K562 (cell line): ENCODE results near the gene WDR47. TPM values are rescaled to one million over a fixed set of nuclear protein-coding genes. Genes with fewer than 3 reads are reported as not detected.

Experiments
- CBFA2T3 ChIP-seq: fragments of 450-650 bp; IDR thresholded peaks from 2 replicates; pipeline ENCODE4 v1.6.1; 2017
- CBX1 ChIP-seq: sonication (generic); IDR thresholded peaks from 2 replicates; pipeline ENCODE4 v1.6.1; 2016; ENCODE audit warnings: antibody characterized with exemption, low read depth, mild to moderate bottlenecking
- CCNT2 ChIP-seq: IDR thresholded peaks from 2 replicates; pipeline ENCODE4 v1.6.1; 2011; ENCODE audit warnings: borderline replicate concordance, low read depth, mild to moderate bottlenecking, moderate library complexity, mixed read lengths, low read length; ENCODE audit not compliant: insufficient read length; ENCODE audit errors: extremely low read depth
- EHMT2 ChIP-seq: fragments of 450-650 bp; IDR thresholded peaks from 2 replicates; pipeline ENCODE4 v1.6.1; 2018; ENCODE audit warnings: antibody characterized with exemption
- FIP1L1 ChIP-seq: fragments of 200-400 bp; formaldehyde crosslinking; IDR thresholded peaks from 2 replicates; pipeline ENCODE4 v1.6.1; 2018; ENCODE audit warnings: mild to moderate bottlenecking, low read depth, low read length; ENCODE audit not compliant: poor library complexity, severe bottlenecking
- FOXP1 ChIP-seq: sonication (generic); formaldehyde crosslinking; IDR thresholded peaks from 2 replicates; pipeline ENCODE4 v1.8.0; 2022; ENCODE audit warnings: mild to moderate bottlenecking, missing genetic modification reagents
- HMGXB4 ChIP-seq: sonication (generic); formaldehyde crosslinking; IDR thresholded peaks from 2 replicates; pipeline ENCODE4 v1.8.1; 2023; ENCODE audit warnings: mild to moderate bottlenecking, missing genetic modification reagents
- MAFK ChIP-seq: IDR thresholded peaks from 2 replicates; pipeline ENCODE4 v1.6.1; 2011; ENCODE audit warnings: low read length, improper control_type of control experiment
- NFE2L1 ChIP-seq: fragments of 450-650 bp; IDR thresholded peaks from 2 replicates; pipeline ENCODE4 v1.6.1; 2016; ENCODE audit warnings: missing genetic modification characterization, low read depth, mild to moderate bottlenecking, missing compliant biosample characterization, moderate library complexity, borderline replicate concordance
- PHF8 ChIP-seq: fragments of 200-600 bp; sonication (generic); IDR thresholded peaks from 2 replicates; pipeline ENCODE4 v1.6.1; 2012; ENCODE audit warnings: mixed run types, mild to moderate bottlenecking, inconsistent platforms, low read length, moderate library complexity, borderline replicate concordance
- RUNX1 ChIP-seq: sonication (generic); IDR thresholded peaks from 2 replicates; pipeline ENCODE4 v1.6.1; 2016; ENCODE audit warnings: antibody characterized with exemption, low read depth
- TOE1 ChIP-seq, 2 experiments: fragments of 450-650 bp in 1 of 2; sonication (generic) in 1 of 2; formaldehyde crosslinking in 1 of 2; IDR thresholded peaks; 2 replicates each; pipeline versions ENCODE4 v1.7.1 to v1.8.0; 2016 to 2022; ENCODE audit warnings: borderline replicate concordance in 2 of 2, mild to moderate bottlenecking in 2 of 2, antibody characterized with exemption in 1 of 2, inconsistent platforms in 1 of 2, low read depth in 1 of 2, missing genetic modification reagents in 1 of 2, moderate library complexity in 1 of 2
- TSC22D4 ChIP-seq: fragments of 450-650 bp; IDR thresholded peaks from 2 replicates; pipeline ENCODE4 v1.6.1; 2016; ENCODE audit warnings: missing genetic modification characterization, missing biosample characterization, control low read depth
- ZNF347 ChIP-seq: fragments of 450-650 bp; formaldehyde crosslinking; IDR thresholded peaks from 2 replicates; pipeline ENCODE4 v1.4.0; 2020; ENCODE audit warnings: low read depth, mild to moderate bottlenecking, moderate library complexity
- ZNF436 ChIP-seq: fragments of 250-450, 450-650 bp; sonication (Bioruptor Pico); formaldehyde crosslinking; IDR thresholded peaks from 2 replicates; pipeline ENCODE4 v1.7.0; 2020; ENCODE audit warnings: mild to moderate bottlenecking
- ZNF561 ChIP-seq: fragments of 450-650 bp; formaldehyde crosslinking; conservative IDR thresholded peaks from 2 replicates; pipeline ENCODE4 v1.4.0; 2020; ENCODE audit warnings: mild to moderate bottlenecking, moderate library complexity
- ZNF75A ChIP-seq: fragments of 450-650 bp; formaldehyde crosslinking; IDR thresholded peaks from 2 replicates; pipeline ENCODE4 v1.4.0; 2020; ENCODE audit warnings: mild to moderate bottlenecking
- polyA plus RNA-seq, 8 experiments: library from polyadenylated mRNA; depleted of rRNA in 4 of 8; stranded (reverse) in 5 of 8; unstranded in 3 of 8; fragments of >200 nt; fragmentation: Nextera tagmentation in 2 of 8; fragmentation: Illumina TruSeq in 1 of 8; extraction: Ambion mirVana in 2 of 8; extraction: Trizol in 1 of 8; gene quantifications; 2 replicates each; pipeline versions ENCODE4 v1.2.1 to v1.2.3, GENCODE V29; 2011 to 2014; ENCODE audit warnings: inconsistent platforms in 1 of 8, missing spikeins in 1 of 8
- total RNA-seq, 7 experiments: library from RNA; depleted of rRNA in 6 of 7; stranded (reverse); fragments of >200 nt in 6 of 7; fragmentation: Illumina TruSeq in 2 of 7; extraction: Trizol in 2 of 7; gene quantifications; 2 replicates each; pipeline versions ENCODE4 v1.2.1 to v1.2.3, GENCODE V29; 2011 to 2021; ENCODE audit warnings: low replicate concordance in 1 of 7
- TF ChIP-seq, protein P1 (sequence below): fragments of 250-450 bp; sonication (Bioruptor Pico); IDR thresholded peaks from 2 replicates; pipeline ENCODE4 v1.8.0; 2021; ENCODE audit warnings: moderate library complexity, mild to moderate bottlenecking, inconsistent platforms
- TF ChIP-seq, protein P2 (sequence below): fragments of 450-650 bp; IDR thresholded peaks from 2 replicates; pipeline ENCODE4 v1.6.1; 2016; ENCODE audit warnings: antibody characterized with exemption
- TF ChIP-seq, protein P3 (sequence below): fragments of 150-350 bp; conservative IDR thresholded peaks from 2 replicates; pipeline ENCODE4 v1.6.1; 2014; ENCODE audit warnings: low read length

Gene WDR47
- total and polyA plus RNA-seq, 9 of the 15 experiments (the other 6 are each of a cell fraction or from before 2014, with no cell fraction given): 1.3 to 10.1 (median 4.9) TPM

DNA sequence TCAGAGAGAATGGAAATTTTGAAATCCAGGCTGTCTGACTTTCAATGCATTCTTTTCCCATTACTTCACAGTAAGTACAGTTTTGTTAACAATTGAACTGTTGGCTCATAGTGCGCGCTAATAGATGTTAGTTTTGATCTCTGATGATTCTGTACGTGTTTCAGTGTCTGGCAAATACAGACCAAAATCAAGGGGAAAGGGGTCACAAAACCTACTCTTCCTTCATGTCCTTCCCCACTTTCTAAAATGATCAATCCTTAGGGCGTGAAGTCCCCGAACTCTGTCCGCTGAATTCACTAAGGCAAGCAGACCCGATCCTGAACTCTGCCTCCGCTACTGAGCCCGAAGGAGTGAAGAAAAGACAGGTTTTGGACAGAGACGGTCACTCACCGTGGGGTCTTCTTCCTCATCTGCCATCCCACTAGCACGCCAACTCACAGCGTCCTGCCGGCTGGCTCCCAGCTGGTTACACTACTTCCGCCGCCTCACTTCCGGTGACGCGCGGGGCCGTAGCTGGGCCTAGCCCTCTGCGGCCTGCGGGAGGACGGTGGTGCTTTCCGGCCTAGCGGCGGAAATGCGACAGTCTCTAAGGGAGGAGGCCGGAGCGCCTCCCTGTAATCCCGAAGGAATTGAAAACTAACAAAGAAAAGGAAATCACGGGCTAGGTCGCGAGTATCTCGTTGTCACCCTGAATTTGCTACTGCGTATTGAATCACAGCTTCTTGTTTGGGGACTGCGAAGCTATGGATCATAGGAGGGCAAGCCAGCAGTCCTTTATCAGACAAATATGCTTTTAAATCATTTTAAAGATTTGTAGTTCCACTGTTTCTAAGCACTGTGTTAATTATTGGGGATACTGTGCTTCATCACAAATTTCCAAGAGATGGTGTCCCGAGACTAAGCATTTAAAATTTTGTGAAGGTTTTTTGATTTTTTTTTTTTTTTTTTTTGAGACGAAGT is 33.9 kb upstream of the WDR47 start, which contains the start of gene TAF13 (continued):
- TF ChIP-seq RUNX1: 0 out of 2 replicates have a peak, but pooled peaks have one; percentile 75
- TF ChIP-seq TSC22D4 (tag): no peak
- no peak for TF ChIP-seq CBFA2T3
- TF ChIP-seq ZNF561 (CRISPR knock-in tag): no peak
- TF ChIP-seq NFE2L1: no peak
- no peak for TF ChIP-seq ZNF436 (CRISPR knock-in tag)
- TF ChIP-seq ZNF75A (CRISPR knock-in tag): no peak
- TF ChIP-seq HMGXB4 (CRISPR knock-in tag): 0 out of 2 replicates have a peak, but pooled peaks have one; percentile 30
- TF ChIP-seq, protein P1, sequence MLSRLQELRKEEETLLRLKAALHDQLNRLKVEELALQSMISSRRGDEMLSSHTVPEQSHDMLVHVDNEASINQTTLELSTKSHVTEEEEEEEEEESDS (CRISPR knock-in tag): no peak
- TF ChIP-seq CCNT2: peak; percentile 37
- peak; percentile 32; the same call in 1 of the 2 replicates for TF ChIP-seq EHMT2
- TF ChIP-seq, protein P2, sequence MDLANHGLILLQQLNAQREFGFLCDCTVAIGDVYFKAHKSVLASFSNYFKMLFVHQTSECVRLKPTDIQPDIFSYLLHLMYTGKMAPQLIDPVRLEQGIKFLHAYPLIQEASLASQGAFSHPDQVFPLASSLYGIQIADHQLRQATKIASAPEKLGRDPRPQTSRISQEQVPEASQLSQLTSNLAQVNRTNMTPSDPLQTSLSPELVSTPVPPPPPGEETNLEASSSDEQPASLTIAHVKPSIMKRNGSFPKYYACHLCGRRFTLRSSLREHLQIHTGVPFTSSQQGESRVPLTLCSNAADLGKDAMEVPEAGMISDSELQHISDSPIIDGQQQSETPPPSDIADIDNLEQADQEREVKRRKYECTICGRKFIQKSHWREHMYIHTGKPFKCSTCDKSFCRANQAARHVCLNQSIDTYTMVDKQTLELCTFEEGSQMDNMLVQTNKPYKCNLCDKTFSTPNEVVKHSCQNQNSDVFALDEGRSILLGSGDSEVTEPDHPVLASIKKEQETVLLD: peak; percentile 76
- TF ChIP-seq ZNF347 (CRISPR knock-in tag): no peak
- TF ChIP-seq MAFK: no peak; the same call in 1 of the 2 replicates
- no peak for TF ChIP-seq FIP1L1
- TF ChIP-seq TOE1 (IDR thresholded peaks at IDR 0.05; ENCODE audit: borderline replicate concordance): peak; percentile 66; the same call in 1 of the 2 replicates
- 0 out of 2 replicates have a peak, but pooled peaks have one; percentile 13 for TF ChIP-seq TOE1 (CRISPR knock-in tag; IDR thresholded peaks at IDR 0.05; ENCODE audit: borderline replicate concordance, low read depth)
- peak; percentile 88 for TF ChIP-seq PHF8
- no peak for TF ChIP-seq FOXP1
- TF ChIP-seq, protein P3, sequence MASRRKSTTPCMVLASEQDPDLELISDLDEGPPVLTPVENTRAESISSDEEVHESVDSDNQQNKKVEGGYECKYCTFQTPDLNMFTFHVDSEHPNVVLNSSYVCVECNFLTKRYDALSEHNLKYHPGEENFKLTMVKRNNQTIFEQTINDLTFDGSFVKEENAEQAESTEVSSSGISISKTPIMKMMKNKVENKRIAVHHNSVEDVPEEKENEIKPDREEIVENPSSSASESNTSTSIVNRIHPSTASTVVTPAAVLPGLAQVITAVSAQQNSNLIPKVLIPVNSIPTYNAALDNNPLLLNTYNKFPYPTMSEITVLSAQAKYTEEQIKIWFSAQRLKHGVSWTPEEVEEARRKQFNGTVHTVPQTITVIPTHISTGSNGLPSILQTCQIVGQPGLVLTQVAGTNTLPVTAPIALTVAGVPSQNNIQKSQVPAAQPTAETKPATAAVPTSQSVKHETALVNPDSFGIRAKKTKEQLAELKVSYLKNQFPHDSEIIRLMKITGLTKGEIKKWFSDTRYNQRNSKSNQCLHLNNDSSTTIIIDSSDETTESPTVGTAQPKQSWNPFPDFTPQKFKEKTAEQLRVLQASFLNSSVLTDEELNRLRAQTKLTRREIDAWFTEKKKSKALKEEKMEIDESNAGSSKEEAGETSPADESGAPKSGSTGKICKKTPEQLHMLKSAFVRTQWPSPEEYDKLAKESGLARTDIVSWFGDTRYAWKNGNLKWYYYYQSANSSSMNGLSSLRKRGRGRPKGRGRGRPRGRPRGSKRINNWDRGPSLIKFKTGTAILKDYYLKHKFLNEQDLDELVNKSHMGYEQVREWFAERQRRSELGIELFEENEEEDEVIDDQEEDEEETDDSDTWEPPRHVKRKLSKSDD: peak; percentile 82; the same call in 1 of the 2 replicates
- no peak; the same call in 1 of the 2 replicates for TF ChIP-seq CBX1
